Hepatocyte (in vitro differentiated cells): ENCODE results near the gene CPLANE1.

Source experiments
- EZH2phosphoT487 ChIP-seq: fragments of 200-600 bp; sonication (generic); IDR thresholded peaks from one replicate; pipeline ENCODE4 v1.6.1; 2018; ENCODE audit warnings: antibody characterized with exemption, mild to moderate bottlenecking, low read depth, moderate library complexity; ENCODE audit not compliant: unreplicated experiment, severe bottlenecking
- TF ChIP-seq, protein P1 (sequence below): fragments of 200-600 bp; sonication (generic); IDR thresholded peaks from 2 replicates; pipeline ENCODE4 v1.5.1; 2016; ENCODE audit warnings: antibody characterized with exemption, mild to moderate bottlenecking; ENCODE audit not compliant: poor library complexity

DNA sequence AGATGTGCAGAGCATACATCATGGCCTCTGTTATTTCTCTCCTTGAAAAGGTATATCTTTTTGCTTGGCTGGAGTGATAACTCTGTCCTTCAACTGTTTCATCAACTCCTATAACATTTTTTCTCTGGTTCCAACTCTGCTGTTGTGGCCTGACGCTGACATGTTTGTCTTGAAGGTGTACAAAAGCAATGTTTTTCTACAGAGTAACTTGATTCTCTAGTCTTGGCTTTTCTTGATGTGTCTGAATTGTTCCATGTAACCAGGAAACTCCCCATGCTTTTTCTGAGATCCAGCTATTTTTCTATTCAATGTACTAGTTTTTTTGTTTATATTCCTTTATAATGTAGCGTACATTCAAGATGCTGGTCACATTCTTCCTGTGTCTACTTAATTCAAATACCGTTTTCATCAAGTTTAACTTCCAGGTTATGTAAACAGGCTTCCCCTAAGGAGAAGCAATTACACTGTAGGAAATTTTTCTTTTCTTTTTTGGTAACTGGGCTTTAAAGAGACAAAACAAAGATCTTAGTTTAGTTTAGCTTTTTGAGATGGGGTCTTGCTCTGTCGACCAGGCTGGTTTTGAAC is 6.7 kb upstream of the CPLANE1 start:
- TF ChIP-seq, protein P1, sequence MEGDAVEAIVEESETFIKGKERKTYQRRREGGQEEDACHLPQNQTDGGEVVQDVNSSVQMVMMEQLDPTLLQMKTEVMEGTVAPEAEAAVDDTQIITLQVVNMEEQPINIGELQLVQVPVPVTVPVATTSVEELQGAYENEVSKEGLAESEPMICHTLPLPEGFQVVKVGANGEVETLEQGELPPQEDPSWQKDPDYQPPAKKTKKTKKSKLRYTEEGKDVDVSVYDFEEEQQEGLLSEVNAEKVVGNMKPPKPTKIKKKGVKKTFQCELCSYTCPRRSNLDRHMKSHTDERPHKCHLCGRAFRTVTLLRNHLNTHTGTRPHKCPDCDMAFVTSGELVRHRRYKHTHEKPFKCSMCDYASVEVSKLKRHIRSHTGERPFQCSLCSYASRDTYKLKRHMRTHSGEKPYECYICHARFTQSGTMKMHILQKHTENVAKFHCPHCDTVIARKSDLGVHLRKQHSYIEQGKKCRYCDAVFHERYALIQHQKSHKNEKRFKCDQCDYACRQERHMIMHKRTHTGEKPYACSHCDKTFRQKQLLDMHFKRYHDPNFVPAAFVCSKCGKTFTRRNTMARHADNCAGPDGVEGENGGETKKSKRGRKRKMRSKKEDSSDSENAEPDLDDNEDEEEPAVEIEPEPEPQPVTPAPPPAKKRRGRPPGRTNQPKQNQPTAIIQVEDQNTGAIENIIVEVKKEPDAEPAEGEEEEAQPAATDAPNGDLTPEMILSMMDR = no peak
- TF ChIP-seq EZH2phosphoT487 = no peak
